Occipital lobe (tissue), 2 donors: ENCODE results near the gene FAM20C. TPM values are rescaled to one million over a fixed set of nuclear protein-coding genes. Genes with fewer than 3 reads are reported as not detected.

ENCODE experiments used
- DNase-seq: peaks from one replicate; lab custom pipeline; 2025; lab: John Stamatoyannopoulos, UW
- total RNA-seq: library from RNA; depleted of rRNA; stranded (reverse); fragments of >200 nt; gene quantifications from one replicate; pipeline ENCODE4 v1.2.3, GENCODE V29; 2014

Gene FAM20C
- total RNA-seq, 1 donor from 2014 or later = 18.1 TPM

GRCh38 chr7:223118-223800, 30.9 kb downstream of the FAM20C start:
- peak; percentile 25 for DNase-seq

GRCh38 chr7:223861-224260, 31.5 kb downstream of the FAM20C start:
- no peak for DNase-seq

- no peak for DNase-seq
Measured at GRCh38 chr7:226281-226895, 34.0 kb downstream of the FAM20C start.

GRCh38 chr7:227926-228325, 35.6 kb downstream of the FAM20C start:
- DNase-seq = no peak

- no peak for DNase-seq
Measured at GRCh38 chr7:228610-229009, 36.2 kb downstream of the FAM20C start.

GRCh38 chr7:229184-229964, 37.0 kb downstream of the FAM20C start:
- no peak for DNase-seq

GRCh38 chr7:230274-230673, 37.9 kb downstream of the FAM20C start:
- no peak for DNase-seq

- DNase-seq = no peak
Measured at GRCh38 chr7:231030-231857, 38.9 kb downstream of the FAM20C start.

GRCh38 chr7:231858-232246, 39.5 kb downstream of the FAM20C start:
- DNase-seq = no peak

GRCh38 chr7:232410-233248, 40.3 kb downstream of the FAM20C start:
- no peak for DNase-seq

- no peak for DNase-seq
Measured at GRCh38 chr7:233249-234035, 41.1 kb downstream of the FAM20C start.

GRCh38 chr7:234051-234707, 41.8 kb downstream of the FAM20C start:
- DNase-seq = no peak

- no peak for DNase-seq
Measured at GRCh38 chr7:234708-235553, 42.6 kb downstream of the FAM20C start.

- DNase-seq = no peak
Measured at GRCh38 chr7:235576-236395, 43.4 kb downstream of the FAM20C start.

- DNase-seq = no peak
Measured at GRCh38 chr7:236967-237366, 44.6 kb downstream of the FAM20C start.

- no peak for DNase-seq
Measured at GRCh38 chr7:237385-237784, 45.0 kb downstream of the FAM20C start.

- no peak for DNase-seq
Measured at GRCh38 chr7:240146-240676, 47.8 kb downstream of the FAM20C start.
